Activated B cell treated with CpG ODN at 0.5 μM for 24 hours (primary cell): ENCODE measurements around the gene TEAD1. TPM values are rescaled to one million over a fixed set of nuclear protein-coding genes. Genes with fewer than 3 reads are reported as not detected.

ENCODE experiments used
- ATAC-seq: fragments of 200-7000 bp; cut with Tn5 transposase; one replicate; pipeline ENCODE4 v1.10.0; 2021; ENCODE audit warnings: low read depth, mild to moderate bottlenecking, moderate library complexity
- CTCF ChIA-PET: fragments of 350-600 bp; sonication (Branson Sonifier 250); formaldehyde crosslinking; loops from one replicate; lab custom pipeline; 2021; ENCODE audit warnings: antibody characterized with exemption; lab: Charles Lee
- POLR2A ChIA-PET: fragments of 350-600 bp; sonication (Branson Sonifier 250); formaldehyde crosslinking; loops from one replicate; lab custom pipeline; 2021; ENCODE audit warnings: antibody characterized with exemption; lab: Charles Lee
- DNase-seq: peaks from one replicate; pipeline ENCODE4 v3.0.0; 2022
- H3K27ac Mint-ChIP-seq: one replicate; pipeline ENCODE4 v1.8.0; 2020; ENCODE audit warnings: mixed read lengths
- H3K27me3 Mint-ChIP-seq: one replicate; pipeline ENCODE4 v1.8.0; 2021; ENCODE audit warnings: mixed read lengths
- H3K36me3 Mint-ChIP-seq: one replicate; pipeline ENCODE4 v1.8.0; 2021; ENCODE audit warnings: low read depth, mixed read lengths
- H3K4me1 Mint-ChIP-seq: one replicate; pipeline ENCODE4 v1.8.0; 2021; ENCODE audit warnings: mixed read lengths
- H3K4me3 Mint-ChIP-seq: one replicate; pipeline ENCODE4 v1.8.0; 2020; ENCODE audit warnings: mild to moderate bottlenecking, mixed read lengths
- H3K9me3 Mint-ChIP-seq: one replicate; pipeline ENCODE4 v1.8.0; 2020; ENCODE audit warnings: mixed read lengths
- CTCF ChIP-seq: fragments of 200-600 bp; IDR thresholded peaks from one replicate; pipeline ENCODE4 v1.8.0; 2022; ENCODE audit warnings: antibody characterized with exemption, mild to moderate bottlenecking
- intact Hi-C: fragments of 100-400 bp; cut with micrococcal nuclease; formaldehyde crosslinking; loops from one replicate; pipeline ENCODE4 v1.15.1; 2024
- total RNA-seq: library from RNA; stranded (reverse); gene quantifications from 2 replicates; pipeline ENCODE4 v1.2.3, GENCODE V29; 2022

TEAD1 gene
- total RNA-seq, 1 donor from 2014 or later, result 0.07 TPM

DNA sequence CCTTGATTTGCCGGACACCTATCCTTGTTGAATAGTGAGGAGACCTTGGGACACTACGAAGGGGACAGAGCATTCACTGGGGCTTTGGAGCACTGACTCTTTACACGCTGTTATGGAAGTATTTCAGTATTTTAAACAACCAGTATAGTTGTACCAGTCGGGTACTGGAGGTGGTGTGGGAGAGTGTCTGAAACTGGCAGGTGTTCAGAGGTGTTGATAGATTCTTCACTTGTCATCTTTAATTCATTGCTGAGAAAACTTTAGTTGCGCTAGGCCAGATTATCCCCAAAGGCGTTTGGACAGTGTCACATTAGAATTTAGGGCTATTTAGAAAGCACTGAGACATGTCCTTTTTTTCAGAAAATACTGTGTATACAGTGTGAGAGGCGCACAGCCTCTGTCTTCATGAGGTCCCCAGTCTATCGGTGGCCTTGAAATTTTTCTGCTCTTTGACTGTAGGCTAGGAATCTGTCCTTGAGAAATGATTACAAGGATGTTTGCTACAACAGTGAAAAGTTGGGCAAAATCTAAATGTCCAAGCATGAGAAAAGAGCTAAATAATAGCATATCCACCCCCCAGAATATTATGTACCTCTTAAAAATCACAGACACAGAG, 69.7 kb downstream of the TEAD1 start:
- ATAC-seq, result no peak
- intact Hi-C loops, result no loop called here
- DNase-seq, result no peak
- Mint-ChIP-seq H3K36me3 (no peaks in the 10 kb centered on the region), H3K9me3 (peaks cover 5% of the 10 kb centered on the region), H3K4me3 (no peak overlapping the region), H3K4me1 (no peaks in the 10 kb centered on the region), H3K27me3 (no peaks in the 10 kb centered on the region), H3K27ac (no peak overlapping the region)
- TF ChIP-seq CTCF, result no peak
- ChIA-PET CTCF (interaction anchor here (1.1 kb wide), 1 partner anchor 600 kb away, joined by 3 read pairs; no protein-coding TSS in a partner anchor), POLR2A (no interaction called here)

DNA sequence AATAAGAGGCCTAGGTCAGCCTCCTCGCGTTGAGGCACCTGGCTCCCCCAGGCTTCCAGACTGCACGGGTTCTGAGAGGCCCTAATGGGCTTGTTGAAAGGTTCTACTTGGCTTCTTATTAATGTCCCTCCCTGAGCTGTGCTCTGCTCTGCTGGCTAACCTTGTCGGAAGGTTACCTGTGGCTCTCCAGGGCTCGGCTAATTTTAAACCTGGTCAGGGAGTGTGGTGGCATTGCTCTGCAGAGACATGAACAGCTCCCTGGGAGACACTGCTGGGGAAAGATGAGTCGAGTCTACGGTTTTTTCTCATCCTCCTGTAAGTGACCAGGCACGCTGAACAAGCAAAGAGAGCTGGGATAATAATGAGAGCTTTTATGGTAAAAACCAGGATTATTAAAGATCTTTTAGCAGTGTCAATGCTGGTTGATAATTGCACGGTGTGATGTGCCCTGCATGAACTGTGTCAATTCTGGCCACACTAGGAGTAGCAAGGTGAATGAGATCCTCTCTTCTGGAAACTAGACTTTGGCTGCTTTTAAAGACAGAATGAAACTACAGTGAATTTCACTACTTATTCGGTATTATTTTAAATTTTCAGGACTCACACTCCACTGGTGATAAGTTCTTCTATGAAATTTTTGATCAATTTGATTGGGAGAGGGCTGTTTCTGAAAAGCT, 70.7 kb downstream of the TEAD1 start:
- Mint-ChIP-seq H3K36me3 (no peaks in the 10 kb centered on the region), H3K4me1 (no peaks in the 10 kb centered on the region), H3K27me3 (no peaks in the 10 kb centered on the region), H3K9me3 (peaks cover 5% of the 10 kb centered on the region), H3K27ac (no peak overlapping the region), H3K4me3 (no peak overlapping the region)
- intact Hi-C loops, result no loop called here
- POLR2A ChIA-PET, result no interaction called here
- no peak for TF ChIP-seq CTCF
- ATAC-seq (no peak), DNase-seq (no peak)
- CTCF ChIA-PET, result no interaction called here

DNA sequence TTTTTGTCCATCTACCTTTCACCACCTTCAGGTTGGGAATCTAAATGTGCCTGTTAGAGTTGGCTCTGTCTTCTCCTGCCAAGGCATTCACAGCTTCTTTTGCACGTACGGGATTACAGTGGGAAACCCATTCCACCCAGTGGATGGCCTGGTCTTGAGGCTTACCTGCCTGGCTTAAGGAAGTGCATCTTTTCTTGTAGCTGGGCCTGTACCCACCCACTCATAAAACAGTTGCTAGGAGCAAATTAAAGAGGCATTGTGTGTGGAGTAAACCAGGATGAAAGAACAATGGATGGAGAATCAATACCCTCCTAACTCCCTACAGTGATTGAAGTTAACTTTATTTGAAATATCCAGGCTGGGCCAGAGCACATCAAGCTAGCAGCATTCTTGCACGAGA, 71.6 kb downstream of the TEAD1 start:
- no peak for ATAC-seq
- intact Hi-C loops, result no loop called here
- no peak for TF ChIP-seq CTCF
- H3K36me3 Mint-ChIP-seq, result no peaks in the 10 kb centered on the region
- H3K9me3 Mint-ChIP-seq, result no peaks in the 10 kb centered on the region
- ChIA-PET CTCF (no interaction called here), POLR2A (no interaction called here)
- H3K4me1 Mint-ChIP-seq, result no peaks in the 10 kb centered on the region
- no peak overlapping the region for H3K4me3 Mint-ChIP-seq
- H3K27ac Mint-ChIP-seq, result no peak overlapping the region
- H3K27me3 Mint-ChIP-seq, result no peaks in the 10 kb centered on the region
- DNase-seq, result no peak

- TF ChIP-seq CTCF, result no peak
- no peak for ATAC-seq
- H3K9me3 Mint-ChIP-seq, result no peaks in the 10 kb centered on the region
- CTCF ChIA-PET, result no interaction called here
- no peaks in the 10 kb centered on the region for H3K4me1 Mint-ChIP-seq
- intact Hi-C loops, result no loop called here
- POLR2A ChIA-PET, result no interaction called here
- DNase-seq, result no peak
- H3K36me3 Mint-ChIP-seq, result no peaks in the 10 kb centered on the region
- no peak overlapping the region for H3K27ac Mint-ChIP-seq
- no peaks in the 10 kb centered on the region for H3K27me3 Mint-ChIP-seq
- H3K4me3 Mint-ChIP-seq, result no peak overlapping the region
These were observed 72.4 kb downstream of the TEAD1 start for GRCh38 chr11:12746593-12747097.

DNA sequence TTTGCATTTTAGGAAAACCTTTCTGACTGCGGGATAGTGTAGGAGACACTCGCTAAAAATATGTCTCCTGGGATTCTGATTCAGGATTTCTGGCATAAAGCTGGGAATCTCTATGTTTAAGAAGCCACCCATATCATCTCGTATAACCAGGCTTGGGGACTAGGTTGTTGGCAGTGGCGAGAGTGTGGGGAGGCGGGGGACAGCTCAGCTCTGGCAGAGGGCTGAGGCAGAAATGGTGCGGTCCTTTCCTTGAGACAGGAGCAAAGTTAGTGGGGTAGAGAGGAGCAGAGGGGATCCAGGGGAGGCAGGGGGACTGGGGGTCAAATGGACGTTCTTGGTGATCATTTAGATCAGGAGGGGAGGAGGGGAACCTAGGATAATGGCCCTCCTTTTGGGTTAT, 74.3 kb downstream of the TEAD1 start:
- DNase-seq (no peak), ATAC-seq (no peak)
- CTCF ChIA-PET, result no interaction called here
- POLR2A ChIA-PET, result no interaction called here
- Mint-ChIP-seq H3K4me1 (no peaks in the 10 kb centered on the region), H3K36me3 (no peaks in the 10 kb centered on the region), H3K27me3 (no peaks in the 10 kb centered on the region), H3K4me3 (no peak overlapping the region), H3K27ac (no peak overlapping the region), H3K9me3 (no peaks in the 10 kb centered on the region)
- intact Hi-C loops, result no loop called here
- TF ChIP-seq CTCF, result no peak
